PC-9 (cell line): Measurements from ENCODE around the gene EXOSC7.
A peak's percentile ranks its signal among the peaks of the same experiment; 100 is the strongest.

Experiments used
- EZH2 ChIP-seq: fragments of 200-600 bp; sonication (generic); IDR thresholded peaks from 2 replicates; pipeline ENCODE4 v1.8.0; 2017; ENCODE audit warnings: antibody characterized with exemption, low read depth
- TF ChIP-seq, protein P1 (sequence below): fragments of 200-600 bp; sonication (generic); conservative IDR thresholded peaks from 2 replicates; pipeline ENCODE4 v1.6.1; 2017; ENCODE audit warnings: mixed run types, antibody characterized with exemption, mild to moderate bottlenecking, moderate library complexity

DNA sequence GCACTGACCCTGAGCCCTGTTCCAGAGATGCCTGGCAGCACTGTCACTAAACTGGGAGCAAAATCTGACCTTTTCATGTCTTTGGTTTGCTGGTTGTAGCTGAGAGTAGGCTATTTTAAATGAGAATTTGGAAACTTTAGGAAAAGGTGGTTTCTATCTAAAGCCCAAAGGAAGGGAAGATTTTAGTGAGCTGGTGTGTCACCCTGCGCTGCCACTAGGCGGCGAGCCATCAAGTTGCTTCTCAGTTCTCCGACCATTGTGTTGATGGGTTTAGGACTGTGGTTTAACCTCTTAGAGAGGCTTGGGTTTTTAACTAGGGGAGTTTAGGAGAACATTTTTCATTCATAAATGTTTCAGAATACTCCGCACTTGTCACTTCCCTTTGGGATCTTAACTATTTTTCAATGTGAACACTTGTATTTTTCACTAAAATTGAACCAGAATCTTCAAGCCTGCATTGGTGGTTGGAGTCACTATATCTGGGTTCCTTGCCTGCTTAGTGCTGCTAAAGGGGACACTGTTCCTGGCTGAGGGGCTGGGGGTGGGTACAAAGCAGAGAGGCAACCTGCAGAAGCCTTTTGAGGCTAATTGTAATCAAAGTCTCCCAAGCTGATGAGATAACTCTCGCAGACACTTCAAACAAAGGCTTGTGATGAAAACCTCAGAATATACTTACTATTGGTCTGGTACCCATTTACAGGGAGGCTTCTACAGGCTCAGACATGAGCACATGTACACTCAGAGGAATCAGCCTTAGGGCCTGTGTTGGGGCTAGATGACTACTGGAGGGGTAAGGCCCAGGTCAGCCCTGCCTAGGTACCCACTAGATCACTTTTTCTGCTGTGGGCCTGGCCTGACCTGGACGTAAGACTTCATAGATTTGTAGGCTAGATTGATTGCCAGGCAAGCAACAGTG is 16.8 kb downstream of the EXOSC7 start:
- TF ChIP-seq, protein P1, sequence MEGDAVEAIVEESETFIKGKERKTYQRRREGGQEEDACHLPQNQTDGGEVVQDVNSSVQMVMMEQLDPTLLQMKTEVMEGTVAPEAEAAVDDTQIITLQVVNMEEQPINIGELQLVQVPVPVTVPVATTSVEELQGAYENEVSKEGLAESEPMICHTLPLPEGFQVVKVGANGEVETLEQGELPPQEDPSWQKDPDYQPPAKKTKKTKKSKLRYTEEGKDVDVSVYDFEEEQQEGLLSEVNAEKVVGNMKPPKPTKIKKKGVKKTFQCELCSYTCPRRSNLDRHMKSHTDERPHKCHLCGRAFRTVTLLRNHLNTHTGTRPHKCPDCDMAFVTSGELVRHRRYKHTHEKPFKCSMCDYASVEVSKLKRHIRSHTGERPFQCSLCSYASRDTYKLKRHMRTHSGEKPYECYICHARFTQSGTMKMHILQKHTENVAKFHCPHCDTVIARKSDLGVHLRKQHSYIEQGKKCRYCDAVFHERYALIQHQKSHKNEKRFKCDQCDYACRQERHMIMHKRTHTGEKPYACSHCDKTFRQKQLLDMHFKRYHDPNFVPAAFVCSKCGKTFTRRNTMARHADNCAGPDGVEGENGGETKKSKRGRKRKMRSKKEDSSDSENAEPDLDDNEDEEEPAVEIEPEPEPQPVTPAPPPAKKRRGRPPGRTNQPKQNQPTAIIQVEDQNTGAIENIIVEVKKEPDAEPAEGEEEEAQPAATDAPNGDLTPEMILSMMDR: peak; percentile 69
- TF ChIP-seq EZH2: no peak
